Measurements from ENCODE around the gene BRPF3. TPM values are rescaled to one million over a fixed set of nuclear protein-coding genes. Genes with fewer than 3 reads are reported as not detected.

Gene BRPF3
- total RNA-seq, 4 donors from 2014 or later, result 14.9 to 35.5 (median 28.2) TPM

GRCh38 chr6:36242161-36242560 is 45.6 kb downstream of the BRPF3 start:
- TF ChIP-seq POLR2A (IDR thresholded peaks at IDR 0.05), result no peak
- no peak for TF ChIP-seq CTCF (IDR thresholded peaks at IDR 0.05 in 4 of 5, conservative IDR thresholded peaks at IDR 0.05 in 1 of 5)
- Histone ChIP-seq H3K9me3 (no peaks in the 10 kb centered on the region), H3K27ac (no peak overlapping the region), H3K36me3 (no peaks in the 10 kb centered on the region), H3K4me1 (no peaks in the 10 kb centered on the region), H3K27me3 (no peaks in the 10 kb centered on the region), H3K4me3 (no peak overlapping the region)
- intact Hi-C loops (cut with DNase I; ENCODE audit: low total_unique reads) (no loop called here), in situ Hi-C loops (cut with MboI; ENCODE audit: low sequenced_read_pairs in 4 of 4) (no loop called here)
- DNase-seq (no peak), ATAC-seq (no peak)

GRCh38 chr6:36242626-36243025 is 46.1 kb downstream of the BRPF3 start:
- Histone ChIP-seq H3K36me3 (no peaks in the 10 kb centered on the region), H3K9me3 (no peaks in the 10 kb centered on the region), H3K27me3 (no peaks in the 10 kb centered on the region), H3K27ac (no peak overlapping the region), H3K4me1 (no peaks in the 10 kb centered on the region), H3K4me3 (no peak overlapping the region)
- in situ Hi-C loops (cut with MboI; ENCODE audit: low sequenced_read_pairs in 4 of 4) (no loop called here), intact Hi-C loops (cut with DNase I; ENCODE audit: low total_unique reads) (no loop called here)
- ATAC-seq (no peak), DNase-seq (no peak)
- TF ChIP-seq CTCF (IDR thresholded peaks at IDR 0.05 in 4 of 5, conservative IDR thresholded peaks at IDR 0.05 in 1 of 5) (no peak), POLR2A (IDR thresholded peaks at IDR 0.05) (no peak)

DNA sequence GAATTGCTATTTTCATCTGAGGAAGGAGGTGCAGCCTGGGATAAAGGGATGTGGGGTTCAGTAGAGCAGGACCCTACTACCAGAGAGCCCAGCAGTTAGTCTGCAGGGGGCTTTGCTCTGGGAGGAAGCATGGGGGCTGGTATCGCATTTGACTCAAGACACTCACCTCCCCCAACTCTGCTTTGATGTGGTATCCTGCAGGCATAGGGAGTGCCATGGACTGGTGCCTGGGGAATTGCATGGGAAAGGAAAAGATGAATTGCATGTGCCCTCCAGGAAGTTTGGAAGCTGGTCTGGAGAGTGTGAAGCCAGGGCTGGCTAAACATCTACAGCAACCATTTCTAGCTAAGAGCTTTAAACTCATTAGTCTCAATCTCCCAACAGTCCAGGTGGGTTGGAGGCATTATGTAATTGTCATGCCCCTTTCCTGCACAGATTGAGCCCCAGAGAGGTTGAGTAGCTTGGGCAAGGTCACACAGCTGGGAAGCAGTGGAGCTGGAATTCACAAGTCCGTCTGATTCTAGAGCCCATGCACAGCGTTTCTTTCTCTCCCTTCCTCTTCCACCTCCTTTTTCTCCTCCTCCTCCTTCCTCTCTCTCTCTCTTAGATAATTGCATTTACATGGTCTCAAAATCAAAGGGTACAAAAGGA is 47.1 kb downstream of the BRPF3 start:
- TF ChIP-seq CTCF (IDR thresholded peaks at IDR 0.05 in 4 of 5, conservative IDR thresholded peaks at IDR 0.05 in 1 of 5) (no peak), POLR2A (IDR thresholded peaks at IDR 0.05) (no peak)
- no peak for ATAC-seq
- intact Hi-C loops (cut with DNase I; ENCODE audit: low total_unique reads) (no loop called here), in situ Hi-C loops (cut with MboI; ENCODE audit: low sequenced_read_pairs in 4 of 4) (no loop called here)
- no peaks in the 10 kb centered on the region for H3K9me3 ChIP-seq
- H3K36me3 ChIP-seq, result no peaks in the 10 kb centered on the region
- H3K4me3 ChIP-seq, result no peak overlapping the region
- no peak for DNase-seq
- no peaks in the 10 kb centered on the region for H3K4me1 ChIP-seq
- H3K27me3 ChIP-seq, result no peaks in the 10 kb centered on the region
- no peak overlapping the region for H3K27ac ChIP-seq

DNA sequence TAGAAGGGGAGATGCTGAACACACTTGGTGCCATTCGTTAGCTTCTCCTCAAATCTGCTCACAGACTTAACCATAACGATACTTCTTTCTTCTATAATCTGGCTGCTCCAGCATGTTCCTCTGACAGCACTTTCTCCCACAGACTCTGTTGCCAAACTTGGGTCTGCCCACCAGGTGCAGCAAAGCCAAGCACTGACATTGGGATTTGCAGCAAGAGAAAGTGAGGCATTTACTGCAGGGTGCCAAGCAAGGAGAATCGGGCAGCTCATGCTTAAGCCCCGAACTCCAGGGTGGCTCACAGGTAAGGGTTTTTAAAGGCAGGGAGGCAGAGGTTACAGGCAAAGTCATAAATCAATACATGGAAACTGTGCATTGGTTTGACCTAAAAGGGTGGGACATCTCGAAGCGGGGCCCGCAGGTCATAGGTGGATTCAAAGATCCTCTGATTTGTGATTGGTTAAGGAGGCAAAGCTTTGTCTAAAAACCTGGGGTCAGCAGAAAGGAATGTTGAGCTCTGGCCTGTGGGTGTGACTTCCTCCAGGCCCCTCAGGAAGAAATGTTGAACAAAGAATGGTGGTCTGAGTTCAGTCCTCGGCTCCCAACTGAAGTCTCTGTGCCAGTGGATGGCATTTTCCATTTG is 48.2 kb downstream of the BRPF3 start:
- in situ Hi-C loops (cut with MboI; ENCODE audit: low sequenced_read_pairs in 4 of 4), result no loop called here
- Histone ChIP-seq H3K9me3 (no peaks in the 10 kb centered on the region), H3K36me3 (no peaks in the 10 kb centered on the region), H3K27me3 (no peaks in the 10 kb centered on the region), H3K4me3 (no peak overlapping the region), H3K27ac (no peak overlapping the region), H3K4me1 (no peaks in the 10 kb centered on the region)
- intact Hi-C loops (cut with DNase I; ENCODE audit: low total_unique reads), result no loop called here
- TF ChIP-seq POLR2A (IDR thresholded peaks at IDR 0.05), result no peak
- TF ChIP-seq CTCF (IDR thresholded peaks at IDR 0.05 in 4 of 5, conservative IDR thresholded peaks at IDR 0.05 in 1 of 5), result no peak
- no peak for DNase-seq
- no peak for ATAC-seq

Data from gastrocnemius medialis (tissue), 4 donors.